GM18951 (cell line): Measurements from ENCODE around the gene TM7SF2.

Experiments
- POLR2A ChIP-seq: IDR thresholded peaks from 4 replicates; pipeline ENCODE4 v1.6.1; 2011; ENCODE audit warnings: mild to moderate bottlenecking; ENCODE audit not compliant: insufficient read length, insufficient read depth; ENCODE audit errors: extremely low read depth
- in situ Hi-C: fragments of 300-500 bp; cut with MboI; formaldehyde crosslinking; loops from one replicate; pipeline ENCODE4 v1.12.0; 2022; ENCODE audit warnings: low sequenced_read_pairs, mixed read lengths, inconsistent platforms; ENCODE audit not compliant: unreplicated experiment

TM7SF2 gene

GRCh38 chr11:65151331-65151899, 39.7 kb downstream of the TM7SF2 start:
- no peak for TF ChIP-seq POLR2A
- in situ Hi-C loops = no loop called here

GRCh38 chr11:65152122-65152521, 40.5 kb downstream of the TM7SF2 start:
- TF ChIP-seq POLR2A = no peak
- in situ Hi-C loops = no loop called here

GRCh38 chr11:65156256-65156655, 44.6 kb downstream of the TM7SF2 start:
- no peak for TF ChIP-seq POLR2A
- in situ Hi-C loops = no loop called here

- TF ChIP-seq POLR2A = no peak
- in situ Hi-C loops = no loop called here
Measured at GRCh38 chr11:65156926-65157325, 45.3 kb downstream of the TM7SF2 start.

- in situ Hi-C loops = no loop called here
- TF ChIP-seq POLR2A = no peak
Measured at GRCh38 chr11:65157336-65157735, 45.7 kb downstream of the TM7SF2 start.

GRCh38 chr11:65159012-65159411, 47.3 kb downstream of the TM7SF2 start:
- TF ChIP-seq POLR2A = no peak

GRCh38 chr11:65160643-65161042, 49.0 kb downstream of the TM7SF2 start:
- TF ChIP-seq POLR2A = no peak
- in situ Hi-C loops = no loop called here

More at GRCh38 chr11:65159012-65159411, 47.3 kb downstream of the TM7SF2 start:
- in situ Hi-C loops = no loop called here

- in situ Hi-C loops = no loop called here
- no peak for TF ChIP-seq POLR2A
Measured at GRCh38 chr11:65163684-65164083, 52.0 kb downstream of the TM7SF2 start.
